GM19099 (cell line): ENCODE data around the gene LRRC4C.

Experiments used
- POLR2A ChIP-seq: IDR thresholded peaks from 3 replicates; pipeline ENCODE4 v1.6.1; 2011; ENCODE audit warnings: low read depth; ENCODE audit not compliant: insufficient read length; ENCODE audit errors: extremely low read depth

Gene LRRC4C

GRCh38 chr11:41309111-41309522 is 150.3 kb downstream of the LRRC4C start:
- no peak for TF ChIP-seq POLR2A

- no peak for TF ChIP-seq POLR2A
These were observed 151.2 kb downstream of the LRRC4C start for GRCh38 chr11:41308286-41308685.

GRCh38 chr11:41307296-41308080 is 152.0 kb downstream of the LRRC4C start:
- TF ChIP-seq POLR2A: no peak

- no peak for TF ChIP-seq POLR2A
These were observed 153.0 kb downstream of the LRRC4C start for GRCh38 chr11:41306431-41306830.

- TF ChIP-seq POLR2A: no peak
These were observed 158.4 kb downstream of the LRRC4C start for GRCh38 chr11:41301023-41301422.

GRCh38 chr11:41289408-41289807 is 170.0 kb downstream of the LRRC4C start:
- TF ChIP-seq POLR2A: no peak

GRCh38 chr11:41286751-41287150 is 172.7 kb downstream of the LRRC4C start:
- TF ChIP-seq POLR2A: no peak

- no peak for TF ChIP-seq POLR2A
These were observed 175.1 kb downstream of the LRRC4C start for GRCh38 chr11:41284354-41284753.

- no peak for TF ChIP-seq POLR2A
These were observed 176.1 kb downstream of the LRRC4C start for GRCh38 chr11:41283191-41283930.

GRCh38 chr11:41282395-41282794 is 177.1 kb downstream of the LRRC4C start:
- TF ChIP-seq POLR2A: no peak

- no peak for TF ChIP-seq POLR2A
These were observed 178.2 kb downstream of the LRRC4C start for GRCh38 chr11:41281131-41281742.

GRCh38 chr11:41274831-41275230 is 184.6 kb downstream of the LRRC4C start:
- no peak for TF ChIP-seq POLR2A

GRCh38 chr11:41273908-41274307 is 185.5 kb downstream of the LRRC4C start:
- TF ChIP-seq POLR2A: no peak

- TF ChIP-seq POLR2A: no peak
These were observed 192.0 kb downstream of the LRRC4C start for GRCh38 chr11:41267451-41267850.

GRCh38 chr11:41256041-41256440 is 203.4 kb downstream of the LRRC4C start:
- no peak for TF ChIP-seq POLR2A

- no peak for TF ChIP-seq POLR2A
These were observed 204.5 kb downstream of the LRRC4C start for GRCh38 chr11:41254966-41255365.
